NCI-H2107 treated with DMSO at 0.1 percent for 48 hours (cell line): ENCODE data around the gene FRMD6.
"Not testable (repeated sequence)": the region's sequence is repeated elsewhere in the genome, so short reads cannot be mapped to it uniquely, and the experiment has no call there.

Experiments used
- DNase-seq: peaks from one replicate; lab custom pipeline; 2025; ENCODE audit not compliant: unreplicated experiment; lab: John Stamatoyannopoulos, UW

The FRMD6 gene

GRCh38 chr14:51628238-51628637 is 23.5 kb upstream of the FRMD6 start:
- no peak for DNase-seq

GRCh38 chr14:51630987-51631386 is 20.7 kb upstream of the FRMD6 start:
- no peak for DNase-seq

GRCh38 chr14:51633298-51633697 is 18.4 kb upstream of the FRMD6 start:
- DNase-seq: not testable (repeated sequence)

GRCh38 chr14:51636109-51636508 is 15.6 kb upstream of the FRMD6 start:
- DNase-seq: no peak

GRCh38 chr14:51638071-51638944 is 13.4 kb upstream of the FRMD6 start:
- DNase-seq: no peak

GRCh38 chr14:51639668-51640316 is 11.9 kb upstream of the FRMD6 start:
- no peak for DNase-seq

- no peak for DNase-seq
Measured at GRCh38 chr14:51643140-51643539, 8.6 kb upstream of the FRMD6 start.

- DNase-seq: no peak
Measured at GRCh38 chr14:51644217-51644933, 7.3 kb upstream of the FRMD6 start.

GRCh38 chr14:51648296-51648695 is 3.4 kb upstream of the FRMD6 start:
- no peak for DNase-seq

GRCh38 chr14:51650716-51651387 is 858 bp upstream of the FRMD6 start:
- no peak for DNase-seq

- no peak for DNase-seq
Measured at GRCh38 chr14:51652168-51653078, 713 bp downstream of the FRMD6 start.

GRCh38 chr14:51653079-51653774 is 1.5 kb downstream of the FRMD6 start:
- DNase-seq: no peak

- no peak for DNase-seq
Measured at GRCh38 chr14:51653775-51654532, 2.2 kb downstream of the FRMD6 start.

- no peak for DNase-seq
Measured at GRCh38 chr14:51654533-51654845, 2.8 kb downstream of the FRMD6 start.

GRCh38 chr14:51657762-51658161 is 6.1 kb downstream of the FRMD6 start:
- DNase-seq: no peak

- DNase-seq: no peak
Measured at GRCh38 chr14:51658441-51659173, 6.9 kb downstream of the FRMD6 start.

GRCh38 chr14:51660741-51661140 is 9.0 kb downstream of the FRMD6 start:
- no peak for DNase-seq

- no peak for DNase-seq
Measured at GRCh38 chr14:51661504-51661903, 9.8 kb downstream of the FRMD6 start.
